ENCODE results near the gene NDC80. TPM values are rescaled to one million over a fixed set of nuclear protein-coding genes. Genes with fewer than 3 reads are reported as not detected.
A peak's percentile ranks its signal among the peaks of the same experiment; 100 is the strongest.
"Not testable (repeated sequence)": the region's sequence is repeated elsewhere in the genome, so short reads cannot be mapped to it uniquely, and the experiment has no call there.

The NDC80 gene
- polyA plus RNA-seq (ENCODE audit: insufficient read length in 10 of 10): 10 to 100 TPM in 9 of 10 donors, 1 to 10 TPM in 1; 8.8 to 20.3 (median 12.9) TPM
- long read RNA-seq, donor 1, partial matches to known transcripts: 0 of 2 reads
- long read RNA-seq, donor 1, other reads (novel, unspliced or antisense): 0 of 2 reads
- long read RNA-seq, donor 2: 0 reads
- long read RNA-seq, donor 3: 0 reads
- long read RNA-seq, donor 4, partial matches to known transcripts: 0 of 2 reads
- long read RNA-seq, donor 4, other reads (novel, unspliced or antisense): 0 of 2 reads
- long read RNA-seq, donor 5, partial matches to known transcripts: 0 of 1 reads
- long read RNA-seq, donor 5, other reads (novel, unspliced or antisense): 0 of 1 reads
- long read RNA-seq, donor 6: 0 reads
- long read RNA-seq, donor 7, partial matches to known transcripts: 0 of 1 reads
- long read RNA-seq, donor 7, other reads (novel, unspliced or antisense): 0 of 1 reads
- long read RNA-seq, donor 8, partial matches to known transcripts: 0 of 1 reads
- long read RNA-seq, donor 8, other reads (novel, unspliced or antisense): 0 of 1 reads
- long read RNA-seq, donor 9: 0 reads

DNA sequence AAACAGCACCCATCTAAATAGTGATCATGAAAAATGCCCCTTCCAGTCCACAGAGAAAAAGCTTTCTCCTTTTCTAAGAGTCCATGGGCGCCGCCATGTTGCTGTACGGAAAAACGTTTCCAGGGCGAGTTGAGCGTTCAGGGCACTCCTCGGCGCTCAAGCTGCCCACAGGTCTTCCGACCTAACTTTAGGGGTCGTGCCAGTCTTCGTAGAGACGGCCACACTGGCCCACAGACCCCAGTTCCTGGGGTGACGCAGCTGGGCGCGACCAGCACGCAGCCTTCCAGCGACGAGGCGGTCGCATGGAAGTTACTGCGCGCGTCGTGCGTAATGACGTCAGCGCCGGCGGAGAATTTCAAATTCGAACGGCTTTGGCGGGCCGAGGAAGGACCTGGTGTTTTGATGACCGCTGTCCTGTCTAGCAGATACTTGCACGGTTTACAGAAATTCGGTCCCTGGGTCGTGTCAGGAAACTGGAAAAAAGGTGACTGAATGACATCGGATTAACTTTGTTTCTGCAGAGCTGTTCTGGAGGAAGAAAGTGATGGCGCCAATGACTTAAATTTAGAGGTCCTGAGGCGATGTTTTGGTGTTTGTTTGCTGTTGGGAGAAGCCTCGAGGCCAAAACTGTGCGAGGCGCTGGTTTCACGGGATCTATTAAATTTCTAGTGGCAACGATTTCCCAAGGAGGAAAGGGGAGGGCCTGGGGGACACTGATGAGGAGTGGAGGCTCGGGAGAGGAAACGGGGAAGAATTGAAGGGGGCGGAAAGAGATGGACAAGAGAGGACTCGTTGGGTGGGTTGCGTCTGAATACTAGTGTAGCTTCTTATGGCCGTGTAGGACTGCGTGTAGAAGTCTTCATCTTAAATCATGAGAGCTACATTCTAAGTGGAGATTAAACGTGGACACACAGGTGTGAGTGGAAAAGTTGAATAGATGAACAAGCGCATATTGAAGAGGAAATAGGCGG, at the start of gene NDC80, which contains the start of gene METTL4:
Gene NDC80, plus strand, starts transcription at position 358 of the 971 bp plus-strand sequence. CDS start 1,429 bp downstream, outside the sequence.
Gene METTL4, minus strand, starts transcription at position 306 of the 971 bp plus-strand sequence. CDS start 4,289 bp downstream, outside the sequence.
- peak; percentile 88 to 98 (median 95) for DNase-seq

DNA sequence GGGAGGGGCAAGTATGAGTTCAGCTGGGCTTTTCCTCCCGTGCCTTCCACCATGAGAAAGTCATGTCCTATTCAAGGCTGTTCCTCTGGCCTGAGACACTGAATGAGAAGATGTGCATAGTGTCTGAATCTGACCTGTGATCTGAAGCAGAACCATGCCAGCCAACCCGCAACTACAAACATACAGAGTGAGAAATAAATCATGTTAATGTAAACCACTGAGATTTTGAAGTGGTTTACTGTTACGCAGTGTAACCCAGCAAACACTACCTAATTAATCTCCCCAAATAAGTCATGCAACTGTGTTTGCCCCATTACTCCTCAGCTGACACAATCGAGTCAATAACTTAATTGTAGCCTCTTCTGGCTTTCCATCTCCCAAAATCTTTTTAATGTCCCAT, 49.2 kb upstream of the NDC80 start:
- no peak for DNase-seq

DNA sequence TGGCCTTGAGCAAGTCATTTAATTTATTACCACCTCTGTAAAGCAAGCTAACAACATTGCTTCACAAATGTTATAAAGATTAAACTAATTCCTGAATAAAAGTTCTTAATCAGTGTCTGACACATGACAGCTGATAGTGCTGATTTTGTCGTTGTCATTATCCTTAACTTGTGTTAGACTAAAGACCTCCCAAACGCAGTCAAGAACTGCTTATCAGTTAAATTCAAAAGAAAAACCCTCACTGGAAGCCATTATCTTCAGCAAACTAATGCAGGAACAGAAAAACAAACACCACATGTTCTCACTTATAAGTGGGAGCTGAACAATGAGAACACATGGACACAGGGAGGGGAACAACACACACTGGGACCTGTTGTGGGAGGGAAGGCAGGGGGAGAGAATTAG, 46.6 kb upstream of the NDC80 start:
- not testable (repeated sequence) for DNase-seq

DNA sequence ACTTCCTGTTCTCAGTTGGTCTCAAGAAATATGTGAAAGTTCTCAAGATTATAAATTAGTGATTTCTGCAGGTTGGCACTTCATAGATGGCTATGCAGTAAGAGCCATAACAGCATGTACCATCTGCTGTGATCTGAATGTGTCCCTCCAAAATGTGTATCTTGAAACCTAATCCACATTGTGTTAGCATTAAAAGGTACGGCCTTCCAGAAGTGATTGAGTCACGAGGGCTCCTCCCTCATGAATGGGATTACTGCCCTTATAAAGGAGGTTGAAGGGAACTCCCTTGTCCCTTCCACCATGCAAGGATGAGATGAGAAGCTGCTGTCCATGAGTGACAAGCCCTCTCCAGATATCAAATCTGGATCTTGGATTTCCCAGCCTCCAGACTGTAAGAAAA, 45.0 kb upstream of the NDC80 start:
- DNase-seq: no peak

DNA sequence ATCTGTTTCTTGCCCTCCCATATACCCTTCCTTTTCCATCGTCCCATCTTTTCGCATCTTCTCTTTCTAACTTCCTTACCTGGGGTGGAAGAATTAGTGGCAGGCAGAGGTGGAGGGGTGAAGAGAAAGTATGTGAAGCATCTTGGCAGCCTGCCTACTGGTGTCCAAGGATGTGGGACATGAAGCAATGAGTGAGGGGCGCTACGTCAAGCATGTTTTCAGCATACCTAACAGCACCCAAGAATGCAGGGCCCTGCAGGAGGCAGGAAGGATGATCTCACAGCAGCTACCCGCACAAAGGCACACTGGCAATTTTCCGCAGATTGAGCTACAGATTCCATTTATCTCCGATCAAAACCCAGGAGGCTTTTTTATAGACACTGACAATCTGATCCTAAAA, 42.2 kb upstream of the NDC80 start:
- DNase-seq: no peak

DNA sequence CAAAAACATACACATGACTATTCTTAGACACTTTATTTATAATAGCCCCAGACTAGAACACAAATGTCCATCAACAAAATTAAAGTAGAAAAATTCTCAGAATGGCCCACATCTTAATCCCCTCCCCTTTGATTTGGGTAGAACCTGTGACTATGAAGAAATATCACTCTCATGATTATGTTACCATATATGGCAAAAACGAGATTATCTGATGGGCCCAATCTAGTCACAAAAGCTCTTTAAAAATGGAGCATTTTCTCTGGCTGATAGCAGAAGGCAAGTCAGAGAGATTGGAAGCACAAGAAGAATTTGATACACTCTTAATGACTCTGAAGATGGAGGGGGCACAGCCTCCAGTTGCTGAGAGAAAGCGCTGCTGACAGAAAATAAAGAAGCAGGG, 39.6 kb upstream of the NDC80 start:
- no peak for DNase-seq

DNA sequence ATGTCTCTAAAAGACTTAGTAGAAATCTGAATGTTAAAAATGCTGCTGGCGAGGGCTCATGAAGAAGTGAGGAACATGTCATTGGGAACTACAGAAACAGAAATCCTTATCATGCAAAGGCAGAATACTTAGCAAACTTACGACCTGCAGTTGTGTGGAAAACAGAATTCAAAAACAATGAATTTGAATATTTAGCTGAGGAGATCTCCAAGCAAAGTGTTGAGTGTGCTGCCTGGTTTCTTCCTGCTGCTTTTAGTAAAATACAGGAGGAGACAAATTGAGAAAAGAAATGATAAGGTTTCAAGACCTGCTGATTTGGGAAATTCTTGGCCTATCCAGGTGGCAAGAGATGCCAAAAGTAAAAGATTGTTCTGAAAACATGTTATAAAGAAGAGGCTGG, 38.6 kb upstream of the NDC80 start:
- DNase-seq: no peak

DNA sequence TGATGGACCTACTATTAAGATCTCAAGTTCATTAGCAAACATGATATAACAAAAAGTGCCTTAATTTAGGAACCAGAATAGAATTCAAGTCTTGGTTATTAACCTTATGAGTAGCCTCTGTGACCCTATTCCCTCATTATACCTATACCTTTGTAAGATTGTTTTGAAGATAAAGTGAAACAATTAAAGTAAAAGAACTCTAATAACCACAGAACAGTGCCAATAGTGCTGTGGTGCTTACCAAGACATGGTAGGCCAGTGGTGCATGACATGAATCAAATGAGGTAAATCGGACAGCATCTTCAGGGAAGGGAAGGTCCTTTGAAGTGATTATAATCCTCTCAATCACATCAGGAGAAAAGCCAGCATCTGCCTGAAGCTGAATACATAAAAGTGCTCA, 36.5 kb upstream of the NDC80 start:
- DNase-seq: no peak

DNA sequence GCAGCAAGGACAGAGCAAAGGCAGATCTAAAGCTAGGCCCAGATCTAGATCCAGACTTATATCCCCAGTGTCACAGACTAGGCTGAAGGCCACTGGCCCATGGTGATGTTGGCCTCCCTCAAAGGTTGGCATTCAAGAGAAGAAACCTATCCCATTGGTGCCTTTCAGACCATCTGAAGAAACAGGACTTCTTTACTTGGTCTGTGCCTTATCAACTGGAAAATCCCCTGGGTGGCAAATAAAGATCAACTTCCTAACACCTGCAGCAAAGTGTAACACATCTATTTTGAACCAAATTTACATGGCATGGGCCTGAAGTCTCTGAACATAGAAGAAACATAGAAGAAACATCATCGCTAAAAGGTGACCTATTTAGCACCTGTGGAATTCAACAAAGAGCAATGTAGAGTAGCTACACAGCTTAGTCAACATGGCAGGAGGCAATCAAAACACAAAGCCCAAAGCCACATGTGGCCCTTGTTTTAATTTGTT, 35.9 kb upstream of the NDC80 start:
- DNase-seq: no peak

DNA sequence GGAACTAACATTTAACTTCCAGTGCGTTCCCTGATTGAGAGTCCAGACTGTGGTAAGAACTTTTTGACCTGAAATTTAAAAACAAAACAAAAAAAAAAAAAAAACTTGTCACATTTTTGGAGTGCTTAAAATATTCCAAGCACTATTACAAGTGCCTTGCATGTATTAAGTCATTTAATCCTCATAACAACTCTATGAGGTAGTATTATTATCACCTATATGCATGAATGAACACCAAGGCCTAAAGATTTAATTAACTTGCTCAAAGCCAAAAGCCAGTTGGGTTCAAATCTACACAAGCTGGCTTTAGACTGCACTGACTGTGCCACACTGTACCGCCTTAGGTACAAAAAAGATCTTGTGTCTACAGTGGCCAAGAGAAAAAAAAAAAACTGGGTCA, 35.3 kb upstream of the NDC80 start:
- DNase-seq: no peak

DNA sequence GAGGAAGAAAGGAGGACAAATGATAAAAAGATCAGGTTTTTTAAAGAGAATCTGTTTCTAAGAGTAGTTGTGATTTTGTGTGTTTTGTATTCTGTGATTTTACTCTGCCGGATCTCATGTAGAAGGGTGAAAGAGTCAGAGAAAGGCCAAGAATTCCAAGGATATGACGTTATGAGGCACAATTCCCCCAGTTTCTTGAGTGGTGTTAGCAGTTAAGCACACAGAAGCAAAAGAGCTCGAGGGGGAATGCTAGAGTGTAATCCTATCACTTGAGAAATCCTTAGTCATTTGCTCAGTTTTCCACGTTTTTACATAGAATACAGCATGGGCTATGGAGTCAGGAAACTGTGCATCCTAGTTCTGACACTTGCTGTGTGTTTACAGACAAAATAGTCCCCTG, 34.9 kb upstream of the NDC80 start:
- DNase-seq: peak; percentile 44 to 82 (median 49)

DNA sequence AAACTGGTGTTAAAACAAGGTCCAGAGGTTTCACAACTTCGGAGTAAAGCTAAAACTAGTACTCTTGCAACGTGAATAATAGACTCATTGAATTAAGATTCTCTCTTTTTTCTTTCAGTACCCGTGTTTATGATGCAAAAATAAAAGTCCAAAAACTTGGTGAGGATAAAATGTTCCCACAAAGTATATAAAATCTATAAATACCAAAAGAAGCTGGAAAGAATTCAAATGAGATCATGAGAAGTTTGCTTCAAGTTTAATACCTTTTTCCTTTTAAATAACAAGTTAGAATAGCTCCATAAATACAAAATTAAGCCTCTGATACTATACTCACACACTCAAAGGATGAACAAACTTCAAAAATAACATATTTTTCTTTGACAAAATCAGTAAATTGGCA, 34.1 kb upstream of the NDC80 start:
- peak in 1 of 3 donors; percentile 52 for DNase-seq

DNA sequence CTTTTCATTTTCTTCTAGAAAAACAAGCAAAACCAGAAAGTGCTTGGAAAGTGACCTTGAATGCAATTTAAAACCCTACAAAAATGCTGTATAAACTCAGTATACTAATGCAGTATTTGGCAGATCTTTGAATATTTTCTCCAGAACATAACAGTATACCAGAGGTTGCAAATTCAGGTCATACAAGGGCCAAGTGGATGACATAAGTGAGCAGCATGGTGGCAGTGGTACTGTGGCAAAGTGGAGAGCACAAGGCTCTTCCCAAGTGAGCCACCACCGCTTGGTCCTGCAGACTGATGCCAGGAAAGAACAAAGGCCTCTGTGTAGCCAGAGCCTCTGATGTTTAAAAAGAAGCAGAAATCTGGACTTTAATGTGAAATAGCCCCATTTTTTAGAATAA, 33.1 kb upstream of the NDC80 start:
- peak in 1 of 3 donors; percentile 28 for DNase-seq

DNA sequence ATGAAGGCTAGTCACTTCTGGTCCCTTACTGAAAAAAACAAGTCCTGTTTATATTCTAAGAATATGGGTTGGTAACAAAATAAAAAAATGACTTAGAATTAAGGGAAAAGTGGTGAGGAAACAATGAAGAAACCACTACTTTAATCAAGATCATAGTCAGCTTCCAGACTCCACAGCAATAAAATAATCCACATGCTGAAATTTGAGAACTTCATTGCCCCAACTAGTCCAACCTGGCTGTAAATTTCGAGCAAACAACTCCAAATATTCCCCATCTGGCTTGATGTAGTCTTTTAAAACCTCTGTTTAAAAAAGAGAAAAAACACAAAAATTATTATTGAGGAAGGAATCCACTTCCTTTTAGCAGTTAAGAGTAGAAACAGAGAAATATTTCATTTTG, 32.5 kb upstream of the NDC80 start:
- DNase-seq: peak in 1 of 3 donors; percentile 14

DNA sequence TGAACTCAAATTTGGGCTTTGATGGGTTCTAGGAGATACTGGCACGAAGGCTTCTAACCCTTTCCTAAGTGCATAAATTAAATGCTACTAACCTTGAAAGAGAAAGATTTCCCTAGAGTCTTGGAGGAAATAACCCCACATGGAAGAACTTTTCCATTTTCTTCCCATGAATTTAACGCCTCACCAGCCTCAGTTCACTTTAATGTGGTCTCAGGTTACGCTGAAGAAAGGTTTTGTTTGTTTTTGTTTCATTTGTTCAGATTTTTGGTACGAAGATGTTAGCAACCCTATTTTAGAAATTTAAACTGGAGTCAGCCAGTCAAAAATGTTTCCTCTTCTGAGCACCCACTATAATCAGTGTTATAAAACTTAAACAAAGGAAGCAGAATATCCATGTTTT, 30.8 kb upstream of the NDC80 start:
- no peak for DNase-seq

DNA sequence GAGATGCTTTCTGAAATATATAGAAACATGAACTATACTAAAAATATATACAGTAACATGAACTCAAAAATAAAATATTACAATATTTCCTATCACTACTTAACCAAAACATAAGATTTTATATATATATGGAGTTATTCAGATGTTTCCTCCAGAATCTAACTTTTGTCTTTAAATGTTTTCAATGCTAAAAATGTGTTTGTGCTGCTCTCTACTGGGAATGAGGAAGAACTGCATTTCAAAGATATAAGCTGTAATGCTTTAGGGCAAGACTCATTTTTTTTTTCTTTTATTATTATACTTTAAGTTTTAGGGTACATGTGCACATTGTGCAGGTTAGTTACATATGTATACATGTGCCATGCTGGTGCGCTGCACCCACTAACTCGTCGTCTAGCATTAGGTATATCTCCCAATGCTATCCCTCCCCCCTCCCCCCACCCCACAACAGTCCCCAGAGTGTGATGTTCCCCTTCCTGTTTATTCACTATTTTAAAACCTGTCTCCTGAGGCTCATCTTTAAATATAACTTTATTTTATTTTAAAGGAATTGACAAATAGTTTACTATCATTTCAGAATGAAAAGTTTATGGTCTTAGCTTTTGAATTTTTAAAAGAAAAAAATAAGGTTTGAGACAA, 29.3 kb upstream of the NDC80 start:
- DNase-seq: peak in 2 of 3 donors; percentile 34 to 65

DNA sequence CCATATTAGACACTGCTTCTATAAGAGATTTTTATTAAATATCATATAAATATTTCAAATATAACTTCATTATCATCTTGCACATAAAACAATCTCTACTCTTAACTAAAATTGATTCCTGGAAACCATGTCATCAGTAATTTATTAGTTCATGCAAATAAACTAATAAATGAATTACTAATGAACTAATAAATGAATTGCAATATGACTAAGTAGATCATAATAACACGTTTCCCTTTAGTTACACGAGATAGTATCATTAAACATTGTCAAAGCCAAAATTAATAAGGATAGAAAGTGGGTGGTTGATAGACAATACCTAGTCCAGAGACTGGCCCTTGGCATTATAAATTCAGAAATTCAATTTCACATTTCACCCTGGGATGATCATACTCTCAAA, 26.2 kb upstream of the NDC80 start:
- DNase-seq: no peak

DNA sequence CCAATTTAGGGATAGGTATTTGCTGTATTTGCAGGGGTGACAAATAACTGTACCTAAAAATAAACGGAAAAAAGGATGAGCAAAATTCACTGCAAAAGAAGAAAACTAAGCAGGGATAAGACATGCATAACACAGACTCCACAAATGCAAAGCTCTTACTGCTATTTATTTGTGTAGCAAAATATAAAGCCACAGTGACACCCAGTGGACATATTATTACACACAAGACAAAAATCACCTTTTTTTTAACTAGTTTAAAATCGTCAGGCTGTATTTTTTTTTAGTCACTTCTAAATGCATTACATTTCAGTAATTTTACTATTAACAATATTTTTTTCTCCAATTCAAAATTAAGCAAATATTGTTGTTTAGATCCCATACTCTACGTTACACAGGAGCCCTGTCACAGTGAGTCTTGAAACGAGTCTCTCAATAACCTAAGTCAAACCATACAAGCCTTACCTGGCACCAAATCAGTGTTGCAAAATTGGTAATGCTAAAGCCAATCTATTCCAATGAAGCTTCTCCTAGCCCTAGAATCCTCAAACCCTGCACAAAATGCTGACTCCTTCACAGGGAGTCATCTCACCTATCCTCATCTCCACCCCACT, 23.8 kb upstream of the NDC80 start:
- DNase-seq: peak; percentile 39 to 71 (median 58)

DNA sequence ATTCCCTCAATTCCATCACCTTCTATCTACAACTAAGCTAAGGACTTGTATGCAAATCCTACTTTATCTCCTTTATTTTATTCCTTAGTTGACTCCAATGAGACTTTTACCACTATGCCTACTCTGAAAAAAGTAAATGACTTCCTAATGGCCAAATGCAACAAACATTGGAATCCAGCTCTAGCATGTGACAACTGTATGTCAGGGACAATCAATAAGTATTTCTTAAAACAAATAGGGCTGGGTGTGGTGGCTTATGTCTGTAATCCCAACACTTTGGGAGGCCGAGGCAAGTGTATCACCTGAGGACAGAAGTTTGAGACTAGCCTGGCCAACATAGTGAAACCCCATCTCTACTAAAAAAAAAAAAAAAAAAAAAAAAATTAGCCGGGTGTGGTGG, 21.9 kb upstream of the NDC80 start:
- DNase-seq: no peak

DNA sequence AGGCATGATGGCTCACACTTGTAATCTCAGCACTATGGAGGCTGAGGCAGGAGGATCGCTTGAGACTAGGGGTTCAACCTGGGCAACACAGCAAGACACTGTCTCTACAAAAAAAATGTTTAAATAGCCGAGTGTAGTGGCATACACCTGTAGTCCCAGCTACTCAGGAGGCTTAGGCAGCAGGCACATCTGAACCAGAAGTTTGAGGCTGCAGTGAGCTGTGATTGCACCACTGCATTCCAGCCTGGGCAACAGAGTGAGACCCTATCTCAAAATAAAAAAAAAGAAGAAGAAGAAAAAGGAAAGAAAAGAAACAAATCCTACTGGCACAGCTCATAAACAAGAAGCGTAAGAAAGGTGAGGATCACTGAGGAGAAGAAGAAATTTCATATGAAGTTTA, 19.9 kb upstream of the NDC80 start:
- DNase-seq: no peak

DNA sequence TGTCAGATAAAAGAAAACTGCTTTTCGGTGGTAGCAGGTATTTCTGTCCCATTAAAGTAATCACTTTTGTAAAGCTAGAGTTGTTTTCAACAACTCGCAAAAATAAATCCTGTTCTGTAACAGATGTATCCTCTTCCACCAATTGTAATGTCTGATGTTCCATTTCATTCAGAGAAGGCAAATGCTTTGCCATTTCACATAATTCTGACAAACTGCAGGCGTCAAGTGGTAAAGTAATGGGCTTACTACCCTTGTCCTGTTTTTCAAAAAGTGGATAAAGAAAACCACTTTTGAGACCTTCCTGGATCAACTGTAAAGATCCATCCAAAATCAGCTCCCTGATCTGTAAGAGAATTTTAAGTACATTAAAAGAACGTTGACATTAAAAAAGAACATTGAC, 16.7 kb upstream of the NDC80 start:
- DNase-seq: no peak
